ENCODE results near the gene VSIG8. TPM values are rescaled to one million over a fixed set of nuclear protein-coding genes. Genes with fewer than 3 reads are reported as not detected.
"Not testable (repeated sequence)": the region's sequence is repeated elsewhere in the genome, so short reads cannot be mapped to it uniquely, and the experiment has no call there.

The VSIG8 gene
- total RNA-seq (ENCODE audit: unreplicated experiment) = not detected
- long read RNA-seq = 0 reads

DNA sequence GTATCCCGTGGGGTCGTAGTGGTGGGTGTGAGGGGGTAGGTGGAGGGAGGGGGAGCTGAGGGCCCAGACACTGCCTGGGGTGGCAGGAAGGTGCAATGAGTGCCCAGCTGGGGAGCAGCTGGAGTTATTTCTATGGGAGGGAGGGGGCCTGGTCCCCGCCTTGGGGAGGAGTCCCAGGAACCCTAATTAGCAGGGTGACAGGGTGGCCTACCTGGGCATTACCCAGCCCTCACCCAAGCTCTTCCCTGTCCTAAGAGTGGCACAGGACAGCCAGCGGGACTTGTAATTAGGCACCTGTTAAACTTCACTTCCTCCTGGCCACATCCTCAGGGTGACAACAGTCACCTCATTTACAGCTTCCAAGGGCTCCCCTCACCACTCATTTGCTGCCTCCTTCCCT, at the start of gene VSIG8:
Gene VSIG8, minus strand, starts transcription at position 101 of the 400 bp plus-strand sequence. CDS start 136 bp downstream, outside the sequence.
- peaks cover 9% of the 10 kb centered on the region for H3K27me3 Mint-ChIP-seq (ENCODE audit: unreplicated experiment)
- H3K4me1 Mint-ChIP-seq (ENCODE audit: unreplicated experiment) = peaks cover under 1% of the 10 kb centered on the region
- no peaks in the 10 kb centered on the region for H3K9me3 Mint-ChIP-seq (ENCODE audit: unreplicated experiment)

GRCh38 chr1:159911326-159912070, 49.0 kb upstream of the VSIG8 start:
- H3K27me3 Mint-ChIP-seq (ENCODE audit: unreplicated experiment) = peaks cover 13% of the 10 kb centered on the region
- H3K36me3 Mint-ChIP-seq (ENCODE audit: low read depth, unreplicated experiment) = peaks cover 11% of the 10 kb centered on the region
- no peak overlapping the region for H3K4me3 Mint-ChIP-seq (ENCODE audit: unreplicated experiment)
- H3K4me1 Mint-ChIP-seq (ENCODE audit: unreplicated experiment) = peaks cover 35% of the 10 kb centered on the region
- peak overlapping the region; percentile 98 for H3K27ac Mint-ChIP-seq (ENCODE audit: unreplicated experiment)
- H3K9me3 Mint-ChIP-seq (ENCODE audit: unreplicated experiment) = no peaks in the 10 kb centered on the region
- no peak for DNase-seq (ENCODE audit: low spot score)
- TF ChIP-seq, protein P1, sequence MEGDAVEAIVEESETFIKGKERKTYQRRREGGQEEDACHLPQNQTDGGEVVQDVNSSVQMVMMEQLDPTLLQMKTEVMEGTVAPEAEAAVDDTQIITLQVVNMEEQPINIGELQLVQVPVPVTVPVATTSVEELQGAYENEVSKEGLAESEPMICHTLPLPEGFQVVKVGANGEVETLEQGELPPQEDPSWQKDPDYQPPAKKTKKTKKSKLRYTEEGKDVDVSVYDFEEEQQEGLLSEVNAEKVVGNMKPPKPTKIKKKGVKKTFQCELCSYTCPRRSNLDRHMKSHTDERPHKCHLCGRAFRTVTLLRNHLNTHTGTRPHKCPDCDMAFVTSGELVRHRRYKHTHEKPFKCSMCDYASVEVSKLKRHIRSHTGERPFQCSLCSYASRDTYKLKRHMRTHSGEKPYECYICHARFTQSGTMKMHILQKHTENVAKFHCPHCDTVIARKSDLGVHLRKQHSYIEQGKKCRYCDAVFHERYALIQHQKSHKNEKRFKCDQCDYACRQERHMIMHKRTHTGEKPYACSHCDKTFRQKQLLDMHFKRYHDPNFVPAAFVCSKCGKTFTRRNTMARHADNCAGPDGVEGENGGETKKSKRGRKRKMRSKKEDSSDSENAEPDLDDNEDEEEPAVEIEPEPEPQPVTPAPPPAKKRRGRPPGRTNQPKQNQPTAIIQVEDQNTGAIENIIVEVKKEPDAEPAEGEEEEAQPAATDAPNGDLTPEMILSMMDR (IDR thresholded peaks at IDR 0.05; ENCODE audit: unreplicated experiment) = no peak

More for the DNA sequence above, at the start of gene VSIG8:
- peak within 1 kb of the TSS; percentile 24 for H3K27ac Mint-ChIP-seq (ENCODE audit: unreplicated experiment)
- no peak within 1 kb of the TSS for H3K4me3 Mint-ChIP-seq (ENCODE audit: unreplicated experiment)
- no peaks in the 10 kb centered on the region for H3K36me3 Mint-ChIP-seq (ENCODE audit: low read depth, unreplicated experiment)
- DNase-seq (ENCODE audit: low spot score) = no peak
- TF ChIP-seq, protein P1 (IDR thresholded peaks at IDR 0.05; ENCODE audit: unreplicated experiment) = no peak

GRCh38 chr1:159908031-159908940, 45.8 kb upstream of the VSIG8 start:
- Mint-ChIP-seq H3K27ac (ENCODE audit: unreplicated experiment) (no peak overlapping the region), H3K9me3 (ENCODE audit: unreplicated experiment) (no peaks in the 10 kb centered on the region), H3K4me1 (ENCODE audit: unreplicated experiment) (peaks cover 25% of the 10 kb centered on the region), H3K27me3 (ENCODE audit: unreplicated experiment) (peaks cover 7% of the 10 kb centered on the region), H3K36me3 (ENCODE audit: low read depth, unreplicated experiment) (no peaks in the 10 kb centered on the region), H3K4me3 (ENCODE audit: unreplicated experiment) (no peak overlapping the region)
- TF ChIP-seq, protein P1 (IDR thresholded peaks at IDR 0.05; ENCODE audit: unreplicated experiment) = no peak
- DNase-seq (ENCODE audit: low spot score) = no peak

GRCh38 chr1:159906960-159907359, 44.5 kb upstream of the VSIG8 start:
- Mint-ChIP-seq H3K27ac (ENCODE audit: unreplicated experiment) (no peak overlapping the region), H3K4me1 (ENCODE audit: unreplicated experiment) (peaks cover 21% of the 10 kb centered on the region), H3K27me3 (ENCODE audit: unreplicated experiment) (peaks cover 7% of the 10 kb centered on the region), H3K9me3 (ENCODE audit: unreplicated experiment) (no peaks in the 10 kb centered on the region), H3K36me3 (ENCODE audit: low read depth, unreplicated experiment) (no peaks in the 10 kb centered on the region), H3K4me3 (ENCODE audit: unreplicated experiment) (no peak overlapping the region)
- no peak for DNase-seq (ENCODE audit: low spot score)
- TF ChIP-seq, protein P1 (IDR thresholded peaks at IDR 0.05; ENCODE audit: unreplicated experiment) = no peak

GRCh38 chr1:159904036-159904435, 41.6 kb upstream of the VSIG8 start:
- H3K27me3 Mint-ChIP-seq (ENCODE audit: unreplicated experiment); H3K36me3 Mint-ChIP-seq (ENCODE audit: low read depth, unreplicated experiment); H3K9me3 Mint-ChIP-seq (ENCODE audit: unreplicated experiment); DNase-seq (ENCODE audit: low spot score); H3K27ac Mint-ChIP-seq (ENCODE audit: unreplicated experiment); H3K4me3 Mint-ChIP-seq (ENCODE audit: unreplicated experiment): not testable (repeated sequence)
- H3K4me1 Mint-ChIP-seq (ENCODE audit: unreplicated experiment) = peaks cover 14% of the 10 kb centered on the region

Data from endothelial cell (in vitro differentiated cells).